Measurements from ENCODE around the gene PACS1.

GRCh38 chr11:66042996-66043906, 26.8 kb upstream of the PACS1 start:
- TF ChIP-seq CTCF (IDR thresholded peaks at IDR 0.05; ENCODE audit: low read length) (no peak), EZH2 (optimal IDR thresholded peaks at IDR 0.05; ENCODE audit: low read depth, low read length) (no peak), EZH2phosphoT487 (IDR thresholded peaks at IDR 0.05; ENCODE audit: low read length) (no peak)

Measured in MM.1S (cell line).